K562 (cell line): ENCODE results near the gene MPHOSPH6. TPM values are rescaled to one million over a fixed set of nuclear protein-coding genes. Genes with fewer than 3 reads are reported as not detected.

Experiments used
- ATAC-seq: fragments of 200-7000 bp; cut with Tn5 transposase; 3 replicates; pipeline ENCODE4 v1.9.1; 2020; ENCODE audit warnings: moderate library complexity
- BruUV-seq: library from RNA; stranded (reverse); fragments of 400-500 nt; replicated peaks from 2 replicates; lab custom pipeline; 2021; lab: Mats Ljungman, UMichigan
- CTCF ChIA-PET: fragments of 300-600 bp; formaldehyde crosslinking; extraction: SDS; loops from one replicate; lab custom pipeline; 2021; ENCODE audit warnings: low intra/inter-chr PET ratio; lab: Yijun Ruan, JAX
- POLR2A ChIA-PET: fragments of 300-600, 350-650 bp; sonication (Branson Sonifier 250); formaldehyde crosslinking; extraction: SDS; loops from one replicate; lab custom pipeline; 2021; ENCODE audit warnings: antibody characterized with exemption, inconsistent platforms; lab: Yijun Ruan, JAX
- DNase-seq, 4 experiments: peaks; one replicate each; pipeline versions ENCODE4 v3.0.0 to v3.0.0-alpha.2; 2011 to 2018; ENCODE audit warnings: low spot score in 3 of 4, mixed read lengths in 3 of 4; ENCODE audit errors: extremely low read depth in 1 of 4
- FAIRE-seq: peaks from 2 replicates; lab custom pipeline; 2011; peaks lifted over from hg19 to GRCh38; lab: Jason Lieb, UNC
- H2AFZ ChIP-seq: 2 replicates; pipeline ENCODE4 v1.6.0; 2011; ENCODE audit warnings: low read depth, low read length, control low read depth, inconsistent platforms
- H3K27ac ChIP-seq: fragments of 200-600 bp; 3 replicates; pipeline ENCODE4 v1.8.0; 2011; ENCODE audit warnings: low read depth, mild to moderate bottlenecking, control low read depth, inconsistent platforms, low read length, moderate library complexity, mixed read lengths; ENCODE audit errors: extremely low read depth
- H3K27me3 ChIP-seq, 2 experiments: fragments of 300-600 bp in 1 of 2; 2 replicates in 1 of 2; 3 replicates in 1 of 2; pipeline versions ENCODE4 v1.6.0 to v1.8.0; 2011; ENCODE audit warnings: inconsistent platforms in 2 of 2, low read length in 2 of 2, mild to moderate bottlenecking in 1 of 2, mixed read lengths in 1 of 2, moderate library complexity in 1 of 2; ENCODE audit not compliant: control insufficient read depth in 2 of 2, insufficient read depth in 2 of 2
- H3K36me3 ChIP-seq: fragments of 300-600 bp; 3 replicates; pipeline ENCODE4 v1.8.0; 2011; ENCODE audit warnings: mild to moderate bottlenecking, low read length, inconsistent platforms; ENCODE audit not compliant: control insufficient read depth, insufficient read depth
- H3K4me1 ChIP-seq, 2 experiments: fragments of 200-600 bp in 1 of 2; replicated peaks in 1 of 2; 2 replicates in 1 of 2; 3 replicates in 1 of 2; pipeline versions ENCODE4 v1.5.1 to v1.8.0; 2011; ENCODE audit warnings: inconsistent platforms in 2 of 2, low read length in 2 of 2, mild to moderate bottlenecking in 1 of 2, mixed read lengths in 1 of 2, moderate library complexity in 1 of 2; ENCODE audit not compliant: control insufficient read depth in 2 of 2, insufficient read depth in 2 of 2
- H3K4me2 ChIP-seq: 2 replicates; pipeline ENCODE4 v1.6.1; 2011; ENCODE audit warnings: low read length, control low read depth, inconsistent platforms, mixed read lengths; ENCODE audit not compliant: insufficient read depth
- H3K4me3 ChIP-seq: fragments of 200-600 bp; sonication (generic), shearing (Covaris generic); 2 replicates; pipeline ENCODE4 v1.5.1; 2016; ENCODE audit warnings: control low read depth, inconsistent platforms
- H3K79me2 ChIP-seq: fragments of 200-600 bp; 3 replicates; pipeline ENCODE4 v1.8.0; 2011; ENCODE audit warnings: low read length, inconsistent platforms; ENCODE audit not compliant: control insufficient read depth, insufficient read depth
- H3K9ac ChIP-seq, 2 experiments: 2 replicates each; pipeline versions ENCODE4 v1.6.0 to v1.6.1; 2011; ENCODE audit warnings: low read depth in 2 of 2, low read length in 2 of 2, control low read depth in 1 of 2, inconsistent platforms in 1 of 2, mild to moderate bottlenecking in 1 of 2, mixed read lengths in 1 of 2; ENCODE audit not compliant: insufficient read depth in 1 of 2
- H3K9me1 ChIP-seq: one replicate; pipeline ENCODE4 v1.6.0; 2011; ENCODE audit warnings: inconsistent platforms, mild to moderate bottlenecking, low read length, moderate library complexity; ENCODE audit not compliant: control insufficient read depth, insufficient read depth
- H3K9me3 ChIP-seq: replicated peaks from 2 replicates; pipeline ENCODE4 v1.5.1; 2011; ENCODE audit warnings: low read depth, low read length, inconsistent platforms; ENCODE audit not compliant: control insufficient read depth, insufficient read depth
- H4K20me1 ChIP-seq: replicated peaks from 2 replicates; pipeline ENCODE4 v1.6.1; 2011; ENCODE audit warnings: low read length, inconsistent platforms, mixed read lengths; ENCODE audit not compliant: control insufficient read depth, insufficient read depth
- AFF4 ChIP-seq: sonication (generic); formaldehyde crosslinking; IDR thresholded peaks from 2 replicates; pipeline ENCODE4 v1.8.0; 2023; ENCODE audit warnings: mild to moderate bottlenecking, missing genetic modification reagents
- DEAF1 ChIP-seq: fragments of 450-650 bp; formaldehyde crosslinking; IDR thresholded peaks from 2 replicates; pipeline ENCODE4 v1.4.0; 2020; ENCODE audit warnings: mild to moderate bottlenecking, moderate library complexity
- HNRNPL ChIP-seq: fragments of 200-400 bp; formaldehyde crosslinking; IDR thresholded peaks from 2 replicates; pipeline ENCODE4 v1.6.1; 2017; ENCODE audit warnings: low read depth, mild to moderate bottlenecking, low read length
- KDM4B ChIP-seq, 2 experiments: fragments of 450-650 bp in 1 of 2; sonication (generic) in 1 of 2; IDR thresholded peaks; 2 replicates each; pipeline ENCODE4 v1.6.1; 2016 to 2017; ENCODE audit warnings: borderline replicate concordance in 2 of 2, antibody characterized with exemption in 1 of 2, low read depth in 1 of 2, mild to moderate bottlenecking in 1 of 2
- MXD1 ChIP-seq: fragments of 250-450 bp; sonication (Bioruptor Pico); IDR thresholded peaks from 2 replicates; pipeline ENCODE4 v1.8.0; 2021; ENCODE audit warnings: borderline replicate concordance, mild to moderate bottlenecking, moderate library complexity; ENCODE audit not compliant: poor library complexity, severe bottlenecking
- PML ChIP-seq: IDR thresholded peaks from 2 replicates; pipeline ENCODE4 v1.6.1; 2012; ENCODE audit warnings: low read length, inconsistent platforms
- RAD51 ChIP-seq: fragments of 450-650 bp; IDR thresholded peaks from 2 replicates; pipeline ENCODE4 v1.7.1; 2016; ENCODE audit warnings: low read depth, mild to moderate bottlenecking, borderline replicate concordance
- RBBP5 ChIP-seq: fragments of 200-600 bp; sonication (generic); IDR thresholded peaks from 2 replicates; pipeline ENCODE4 v1.6.1; 2012; ENCODE audit warnings: borderline replicate concordance, mild to moderate bottlenecking, low read length, control low read depth, inconsistent platforms; ENCODE audit not compliant: insufficient read depth, poor library complexity, severe bottlenecking
- RCOR1 ChIP-seq, 2 experiments: IDR thresholded peaks; 2 replicates each; pipeline ENCODE4 v1.6.1; 2012; ENCODE audit warnings: low read depth in 2 of 2, low read length in 2 of 2, borderline replicate concordance in 1 of 2, improper control_type of control experiment in 1 of 2
- SMARCC2 ChIP-seq: fragments of 450-650 bp; IDR thresholded peaks from 2 replicates; pipeline ENCODE4 v1.6.1; 2017; ENCODE audit warnings: antibody characterized with exemption, moderate library complexity, mild to moderate bottlenecking, low read depth
- XRCC4 ChIP-seq: IDR thresholded peaks from one replicate; pipeline ENCODE4 v1.6.1; 2011; ENCODE audit not compliant: insufficient read depth, insufficient read length; ENCODE audit errors: extremely low read depth
- XRCC5 ChIP-seq: fragments of 200-400 bp; formaldehyde crosslinking; IDR thresholded peaks from 2 replicates; pipeline ENCODE4 v1.6.1; 2017; ENCODE audit warnings: low read depth, mild to moderate bottlenecking, low read length
- ZNF277 ChIP-seq: fragments of 250-450 bp; sonication (Bioruptor Pico); IDR thresholded peaks from 2 replicates; pipeline ENCODE4 v1.8.0; 2022; ENCODE audit warnings: inconsistent platforms, mild to moderate bottlenecking, moderate library complexity, borderline replicate concordance
- ZNF780A ChIP-seq: fragments of 250-450 bp; sonication (Bioruptor Pico); IDR thresholded peaks from 2 replicates; pipeline ENCODE4 v1.5.0; 2021; ENCODE audit warnings: mild to moderate bottlenecking
- WGBS: fragments of 100-300 bp; shearing (Covaris generic); methylation state at CpG from one replicate; pipeline ENCODE4 v1.1.6; 2016; ENCODE audit warnings: low coverage, mixed read lengths; ENCODE audit not compliant: insufficient coverage; ENCODE audit errors: missing lambda C conversion rate; 5-methylcytosine and 5-hydroxymethylcytosine counted together
- in situ Hi-C: fragments of 300-500 bp; cut with MboI; formaldehyde crosslinking; loops from 4 replicates; pipeline ENCODE4 v1.15.0; 2018; ENCODE audit warnings: inconsistent platforms, mixed read lengths
- intact Hi-C: fragments of 100-400 bp; cut with micrococcal nuclease; formaldehyde crosslinking; loops from 2 replicates; pipeline ENCODE4 v1.14.2; 2022
- polyA plus RNA-seq, 8 experiments: library from polyadenylated mRNA; depleted of rRNA in 4 of 8; stranded (reverse) in 5 of 8; unstranded in 3 of 8; fragments of >200 nt; fragmentation: Nextera tagmentation in 2 of 8; fragmentation: Illumina TruSeq in 1 of 8; extraction: Ambion mirVana in 2 of 8; extraction: Trizol in 1 of 8; gene quantifications; 2 replicates each; pipeline versions ENCODE4 v1.2.1 to v1.2.3, GENCODE V29; 2011 to 2014; ENCODE audit warnings: inconsistent platforms in 1 of 8, missing spikeins in 1 of 8
- total RNA-seq, 7 experiments: library from RNA; depleted of rRNA in 6 of 7; stranded (reverse); fragments of >200 nt in 6 of 7; fragmentation: Illumina TruSeq in 2 of 7; extraction: Trizol in 2 of 7; gene quantifications; 2 replicates each; pipeline versions ENCODE4 v1.2.1 to v1.2.3, GENCODE V29; 2011 to 2021; ENCODE audit warnings: low replicate concordance in 1 of 7

The MPHOSPH6 gene
- total and polyA plus RNA-seq, 9 of the 15 experiments (the other 6 are each of a cell fraction or from before 2014, with no cell fraction given) = 37.0 to 153 (median 76.7) TPM

GRCh38 chr16:82111944-82112343, 58.1 kb downstream of the MPHOSPH6 start:
- Histone ChIP-seq H3K79me2 (no peaks in the 10 kb centered on the region), H3K27ac (no peak overlapping the region), H3K4me3 (no peak overlapping the region), H3K4me2 (no peak overlapping the region), H3K9me3 (no peaks in the 10 kb centered on the region), H4K20me1 (no peaks in the 10 kb centered on the region), H3K27me3 (peaks cover 16 to 18% of the 10 kb centered on the region in 2 experiments; a peak in 4 of 5 replicates), H3K36me3 (no peaks in the 10 kb centered on the region)
- DNase-seq = no peak
- POLR2A ChIA-PET = no interaction called here
- in situ Hi-C loops = no loop called here
- intact Hi-C loops = no loop called here
- BruUV-seq = no TSS peak
- no peak for TF ChIP-seq HNRNPL
- no peak for TF ChIP-seq ZNF277 (CRISPR knock-in tag)
- TF ChIP-seq RAD51 = no peak
- no peak for TF ChIP-seq AFF4 (CRISPR knock-in tag)
- TF ChIP-seq MXD1 (CRISPR knock-in tag) = no peak
- no peak for TF ChIP-seq RCOR1 (IDR thresholded peaks at IDR 0.05; ENCODE audit: borderline replicate concordance in 1 of 2, low read depth in 2 of 2, low read length in 2 of 2)
- TF ChIP-seq KDM4B (IDR thresholded peaks at IDR 0.05; ENCODE audit: borderline replicate concordance in 2 of 2, low read depth in 1 of 2) = no peak
- TF ChIP-seq PML = no peak
- no peak for TF ChIP-seq SMARCC2
- no peak for TF ChIP-seq XRCC4
- no peak for TF ChIP-seq ZNF780A
- TF ChIP-seq DEAF1 (CRISPR knock-in tag) = no peak
- no peak for TF ChIP-seq XRCC5
- no peak for TF ChIP-seq RBBP5
- TF ChIP-seq, all 486 proteins: peak for 0
- ATAC-seq = no peak
- CTCF ChIA-PET = no interaction called here
- H2AFZ ChIP-seq = no peak overlapping the region
- no peak for FAIRE-seq
- no peak overlapping the region for H3K9ac ChIP-seq
- 0% methylated on average over 2 of the region's 2 CpGs for WGBS
- H3K4me1 ChIP-seq = no peaks in the 10 kb centered on the region
- H3K9me1 ChIP-seq = no peaks in the 10 kb centered on the region
